ENCODE measurements around the gene KRT80. TPM values are rescaled to one million over a fixed set of nuclear protein-coding genes. Genes with fewer than 3 reads are reported as not detected.

KRT80 gene
- polyA plus RNA-seq, 3 donors = 0.18 to 0.52 (median 0.37) TPM

GRCh38 chr12:52238207-52238840, 46.5 kb upstream of the KRT80 start:
- H3K36me3 ChIP-seq (replicated peaks in 1 of 2; ENCODE audit: control insufficient read depth in 1 of 2, insufficient read depth in 2 of 2, low read length in 2 of 2) = no peaks in the 10 kb centered on the region
- peaks cover 18 to 32% of the 10 kb centered on the region in 2 donors for H3K4me1 ChIP-seq (ENCODE audit: control insufficient read depth in 1 of 2, insufficient read depth in 2 of 2, low read length in 2 of 2)
- WGBS (ENCODE audit: insufficient coverage) = 86% methylated on average over 3 of the region's 4 CpGs
- H3K9me3 ChIP-seq (replicated peaks in 1 of 2; ENCODE audit: control insufficient read depth in 1 of 2, insufficient read depth in 1 of 2, low read length in 2 of 2) = no peaks in the 10 kb centered on the region
- Mint-ChIP-seq H3K27me3 (ENCODE audit: low read depth in 3 of 3) (peaks cover 20 to 31% (median 28%) of the 10 kb centered on the region in 3 donors), H3K36me3 (peaks cover 5% of the 10 kb centered on the region in 2 donors), H3K4me1 (peaks cover 33% of the 10 kb centered on the region), H3K9me3 (peaks cover 0 to 6% (median 0%) of the 10 kb centered on the region in 7 donors), H3K27ac (peak overlapping the region in 1 of 7 donors; percentile 52), H3K4me3 (no peak overlapping the region)
- no peak overlapping the region for H3K4me2 ChIP-seq (replicated peaks; ENCODE audit: extremely low read depth, low read length, poor library complexity, severe bottlenecking)
- no peak overlapping the region for H3K27ac ChIP-seq (ENCODE audit: low read depth in 1 of 2, low read length in 2 of 2)
- H3K79me2 ChIP-seq (ENCODE audit: insufficient read depth, low read length) = no peaks in the 10 kb centered on the region
- no peaks in the 10 kb centered on the region for H4K20me1 ChIP-seq (ENCODE audit: insufficient read depth, low read length)
- no peak overlapping the region for H3K9ac ChIP-seq (ENCODE audit: insufficient read depth, low read length, poor library complexity, severe bottlenecking)
- TF ChIP-seq CTCF (IDR thresholded peaks at IDR 0.05) = no peak
- intact Hi-C loops (cut with micrococcal nuclease) = no loop called here
- DNase-seq = no peak
- no peak overlapping the region for H3K4me3 ChIP-seq (replicated peaks in 1 of 3; ENCODE audit: low read depth in 2 of 3, low read length in 3 of 3)
- no peak overlapping the region for H2AFZ ChIP-seq (ENCODE audit: insufficient read depth, low read depth, low read length, poor library complexity, severe bottlenecking)
- H3K27me3 ChIP-seq (ENCODE audit: control insufficient read depth in 2 of 2, insufficient read depth in 2 of 2, low read length in 2 of 2) = peaks cover 2 to 18% of the 10 kb centered on the region in 2 donors

DNA sequence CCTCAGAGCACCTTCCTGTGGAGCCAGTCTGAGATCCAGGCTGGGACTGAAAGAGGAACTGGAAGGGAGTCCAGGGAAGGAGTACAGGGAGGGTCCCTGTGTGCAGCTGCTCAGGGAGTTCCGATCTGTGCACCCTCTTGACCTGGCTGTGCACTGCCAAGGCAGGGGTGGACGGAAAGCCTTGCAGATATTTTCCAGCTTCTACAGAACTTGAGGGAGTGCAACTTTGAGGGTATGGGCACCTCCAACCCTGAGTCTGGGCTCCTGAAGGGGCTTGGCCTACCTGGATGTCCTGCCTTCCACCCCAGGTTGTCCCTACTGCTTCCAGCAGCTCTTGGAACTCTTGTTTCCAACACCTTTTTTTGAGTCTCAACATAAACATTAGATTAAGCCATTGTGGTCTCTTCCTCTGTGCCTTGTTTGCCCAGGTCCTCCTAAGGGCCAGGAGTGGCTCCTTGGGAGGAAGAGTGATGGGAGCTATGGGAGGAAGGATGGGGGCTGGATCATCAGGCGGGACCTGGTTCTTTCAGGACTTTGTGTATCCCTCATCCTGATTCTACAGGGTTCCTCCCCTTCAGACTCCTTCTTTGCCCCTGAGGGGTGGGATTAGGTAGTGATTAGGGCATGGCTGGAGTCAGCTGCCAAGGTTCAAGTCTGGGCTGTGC, 44.7 kb upstream of the KRT80 start:
- intact Hi-C loops (cut with micrococcal nuclease) = no loop called here
- Histone ChIP-seq H4K20me1 (ENCODE audit: insufficient read depth, low read length) (no peaks in the 10 kb centered on the region), H3K4me3 (replicated peaks in 1 of 3; ENCODE audit: low read depth in 2 of 3, low read length in 3 of 3) (no peak overlapping the region), H3K9me3 (replicated peaks in 1 of 2; ENCODE audit: control insufficient read depth in 1 of 2, insufficient read depth in 1 of 2, low read length in 2 of 2) (no peaks in the 10 kb centered on the region), H3K36me3 (replicated peaks in 1 of 2; ENCODE audit: control insufficient read depth in 1 of 2, insufficient read depth in 2 of 2, low read length in 2 of 2) (no peaks in the 10 kb centered on the region), H3K4me2 (replicated peaks; ENCODE audit: extremely low read depth, low read length, poor library complexity, severe bottlenecking) (no peak overlapping the region), H3K79me2 (ENCODE audit: insufficient read depth, low read length) (no peaks in the 10 kb centered on the region), H3K27ac (ENCODE audit: low read depth in 1 of 2, low read length in 2 of 2) (no peak overlapping the region), H3K27me3 (ENCODE audit: control insufficient read depth in 2 of 2, insufficient read depth in 2 of 2, low read length in 2 of 2) (peaks cover 11 to 35% of the 10 kb centered on the region in 2 donors), H3K9ac (ENCODE audit: insufficient read depth, low read length, poor library complexity, severe bottlenecking) (no peak overlapping the region), H3K4me1 (ENCODE audit: control insufficient read depth in 1 of 2, insufficient read depth in 2 of 2, low read length in 2 of 2) (peaks cover 14 to 37% of the 10 kb centered on the region in 2 donors), H2AFZ (ENCODE audit: insufficient read depth, low read depth, low read length, poor library complexity, severe bottlenecking) (no peak overlapping the region)
- peaks cover 42% of the 10 kb centered on the region for H3K4me1 Mint-ChIP-seq
- H3K36me3 Mint-ChIP-seq = peaks cover 10 to 12% of the 10 kb centered on the region in 2 donors
- no peak for TF ChIP-seq CTCF (IDR thresholded peaks at IDR 0.05)
- H3K27ac Mint-ChIP-seq = no peak overlapping the region
- no peak overlapping the region for H3K4me3 Mint-ChIP-seq
- H3K9me3 Mint-ChIP-seq = peaks cover 0 to 14% (median 6%) of the 10 kb centered on the region in 7 donors
- 88% methylated on average over 2 of the region's 3 CpGs for WGBS (ENCODE audit: insufficient coverage)
- no peak for DNase-seq
- H3K27me3 Mint-ChIP-seq (ENCODE audit: low read depth in 3 of 3) = peaks cover 34 to 46% (median 46%) of the 10 kb centered on the region in 3 donors
